ENCODE data around the gene SYPL2.

Gene SYPL2

GRCh38 chr1:109488696-109489095, 22.4 kb downstream of the SYPL2 start:
- DNase-seq, result no peak
- intact Hi-C loops (cut with DNase I), result no loop called here

- intact Hi-C loops (cut with DNase I), result loop anchor here (2.0 kb wide), 1 partner anchor 43 kb away; no protein-coding TSS in a partner anchor
- peak; percentile 57 to 95 (median 84) for DNase-seq
Measured at GRCh38 chr1:109490029-109490933, 23.9 kb downstream of the SYPL2 start.

- intact Hi-C loops (cut with DNase I), result loop anchor here (2.0 kb wide), 1 partner anchor 42 kb away; no protein-coding TSS in a partner anchor
- DNase-seq, result peak in 1 of 10 donors; percentile 77
Measured at GRCh38 chr1:109490934-109491302, 24.6 kb downstream of the SYPL2 start.

- intact Hi-C loops (cut with DNase I), result loop anchor here (2.0 kb wide), 1 partner anchor 41 kb away; no protein-coding TSS in a partner anchor
- DNase-seq, result peak in 1 of 10 donors; percentile 57
Measured at GRCh38 chr1:109491372-109491771, 25.0 kb downstream of the SYPL2 start.

GRCh38 chr1:109492779-109493178, 26.4 kb downstream of the SYPL2 start:
- no peak for DNase-seq
- intact Hi-C loops (cut with DNase I), result no loop called here

GRCh38 chr1:109493227-109493626, 26.9 kb downstream of the SYPL2 start:
- peak in 4 of 10 donors; percentile 34 to 89 (median 72) for DNase-seq
- intact Hi-C loops (cut with DNase I), result no loop called here

- DNase-seq, result peak; percentile 75 to 98 (median 86)
- intact Hi-C loops (cut with DNase I), result no loop called here
Measured at GRCh38 chr1:109493805-109494539, 27.6 kb downstream of the SYPL2 start, which contains the start of gene CYB561D1. CYB561D1 (plus strand) TSS chr1:109494094; CDS start chr1:109494140, 46 bp downstream.

- peak in 1 of 10 donors; percentile 53 for DNase-seq
- intact Hi-C loops (cut with DNase I), result no loop called here
Measured at GRCh38 chr1:109495738-109496137, 29.4 kb downstream of the SYPL2 start.

- intact Hi-C loops (cut with DNase I), result no loop called here
- peak in 1 of 10 donors; percentile 84 for DNase-seq
Measured at GRCh38 chr1:109497449-109498160, 31.3 kb downstream of the SYPL2 start.

GRCh38 chr1:109498161-109498801, 31.9 kb downstream of the SYPL2 start:
- intact Hi-C loops (cut with DNase I), result no loop called here

GRCh38 chr1:109499081-109499480, 32.7 kb downstream of the SYPL2 start:
- intact Hi-C loops (cut with DNase I), result no loop called here

More at GRCh38 chr1:109498161-109498801, 31.9 kb downstream of the SYPL2 start:
- DNase-seq, result peak in 6 of 10 donors; percentile 43 to 90 (median 70)

GRCh38 chr1:109499661-109500536, 33.6 kb downstream of the SYPL2 start:
- intact Hi-C loops (cut with DNase I), result no loop called here
- DNase-seq, result peak in 2 of 10 donors; percentile 29 to 88

More at GRCh38 chr1:109499081-109499480, 32.7 kb downstream of the SYPL2 start:
- peak in 2 of 10 donors; percentile 82 to 88 for DNase-seq

- DNase-seq, result peak in 1 of 10 donors; percentile 61
- intact Hi-C loops (cut with DNase I), result no loop called here
Measured at GRCh38 chr1:109500941-109501381, 34.6 kb downstream of the SYPL2 start.

GRCh38 chr1:109501644-109502363, 35.5 kb downstream of the SYPL2 start:
- intact Hi-C loops (cut with DNase I), result no loop called here
- peak in 1 of 10 donors; percentile 77 for DNase-seq

- intact Hi-C loops (cut with DNase I), result no loop called here
- DNase-seq, result peak in 1 of 10 donors; percentile 20
Measured at GRCh38 chr1:109502364-109502851, 36.1 kb downstream of the SYPL2 start.

- no peak for DNase-seq
- intact Hi-C loops (cut with DNase I), result no loop called here
Measured at GRCh38 chr1:109503935-109504334, 37.6 kb downstream of the SYPL2 start.

- DNase-seq, result no peak
- intact Hi-C loops (cut with DNase I), result no loop called here
Measured at GRCh38 chr1:109504974-109505373, 38.6 kb downstream of the SYPL2 start.

Measured in posterior cingulate gyrus (tissue), 11 donors.